NCI-H2171 (cell line): ENCODE measurements around the gene SRSF1.
"Not testable (repeated sequence)": the region's sequence is repeated elsewhere in the genome, so short reads cannot be mapped to it uniquely, and the experiment has no call there.

Experiments used
- DNase-seq: peaks from one replicate; lab custom pipeline; 2025; lab: John Stamatoyannopoulos, UW

SRSF1 gene

GRCh38 chr17:57990037-57990436 lies 17.0 kb downstream of the SRSF1 start:
- no peak for DNase-seq

GRCh38 chr17:57988301-57989250 lies 18.5 kb downstream of the SRSF1 start:
- DNase-seq, result peak; percentile 67

DNA sequence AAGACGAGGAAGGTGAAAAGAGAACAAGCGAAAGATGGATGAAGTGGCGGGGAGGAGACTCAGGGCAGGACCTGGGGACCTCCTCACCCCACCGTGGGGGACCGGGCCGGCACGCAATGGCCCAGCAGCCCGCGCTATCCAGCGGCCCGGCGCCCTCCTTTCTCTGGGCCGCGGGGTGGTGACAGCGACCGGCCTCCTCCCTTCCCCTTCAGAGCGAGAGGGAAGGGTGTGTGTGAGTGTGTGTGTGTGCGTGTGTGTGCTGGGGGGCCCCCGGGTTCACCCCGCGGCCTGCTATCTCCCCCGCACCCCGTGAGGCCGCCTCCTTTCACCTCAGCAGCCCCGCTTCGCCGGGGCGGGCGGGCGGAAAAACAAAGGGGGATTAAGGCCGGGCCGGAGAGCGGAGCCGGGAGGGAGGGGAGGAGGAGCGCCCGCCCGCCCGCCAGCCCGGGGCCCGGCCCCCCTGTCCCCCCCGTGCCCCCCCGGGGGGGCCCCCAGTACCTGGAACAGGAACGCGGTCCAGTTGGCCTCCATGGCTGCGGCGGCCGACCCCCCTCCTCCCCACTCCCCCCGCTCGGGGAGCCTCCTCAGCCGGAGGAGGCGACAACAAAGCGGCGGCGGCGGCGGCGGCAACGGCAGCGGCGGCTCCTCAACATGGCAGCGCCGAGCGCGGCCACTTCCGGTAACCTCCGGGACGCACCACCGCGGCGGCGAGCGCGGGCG lies 19.3 kb downstream of the SRSF1 start, which contains the start of gene VEZF1:
Gene VEZF1, minus strand, starts transcription at position 674 of the 720 bp plus-strand sequence. Its CDS starts 143 bp downstream, at position 531.
- DNase-seq, result peak; percentile 87

DNA sequence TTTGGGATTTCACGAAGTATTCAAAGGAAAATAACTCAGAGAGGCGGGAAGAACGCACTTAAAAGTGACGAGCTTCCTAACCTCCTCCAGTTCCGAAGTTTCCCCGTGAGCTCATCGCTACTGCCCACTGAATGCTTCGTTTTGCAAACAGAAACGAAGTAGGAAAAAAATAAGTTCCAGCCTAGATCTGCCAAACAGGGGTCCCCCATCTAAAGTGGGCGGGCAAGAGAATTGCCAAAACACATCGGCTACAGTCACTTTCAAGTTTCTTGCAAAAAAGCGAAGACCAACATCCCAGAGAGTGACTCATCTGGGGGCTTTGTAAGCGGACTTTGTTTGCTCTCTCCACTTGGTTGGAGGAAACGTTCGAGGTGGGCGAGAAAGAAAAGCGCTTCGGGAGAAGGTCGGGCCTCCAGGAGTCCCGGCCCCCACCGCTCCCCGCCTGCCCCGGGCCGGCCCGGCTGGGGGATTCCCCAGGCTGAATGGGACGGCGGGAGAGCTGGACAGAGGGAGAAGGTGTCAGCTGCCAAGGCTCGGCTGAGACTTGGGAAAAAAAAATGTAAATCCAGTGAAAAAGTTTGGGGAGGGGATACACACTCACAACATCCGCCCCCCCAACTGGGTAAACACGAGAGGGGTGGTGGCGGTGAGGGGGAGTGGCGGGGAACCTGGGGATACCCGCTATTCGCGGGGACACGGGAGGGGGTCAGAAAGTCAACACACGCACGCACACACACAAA lies 20.0 kb downstream of the SRSF1 start:
- DNase-seq, result peak; percentile 47

DNA sequence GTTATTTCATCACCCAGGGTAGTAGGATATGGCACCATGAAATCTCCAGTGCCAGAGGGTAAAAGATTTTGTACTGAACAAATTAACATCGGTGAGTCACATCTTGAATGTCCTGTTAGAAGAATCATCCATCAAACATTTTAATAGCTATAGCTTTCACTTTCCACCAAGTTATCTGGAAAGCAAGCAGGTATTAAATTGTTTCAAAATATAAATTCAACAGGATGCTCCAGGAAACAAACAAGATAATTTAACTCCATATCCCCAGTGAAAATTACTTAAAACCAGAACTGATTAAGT lies 21.4 kb downstream of the SRSF1 start:
- DNase-seq, result no peak

GRCh38 chr17:57984936-57985674 lies 21.9 kb downstream of the SRSF1 start:
- DNase-seq, result no peak

- DNase-seq, result no peak
These were observed 22.7 kb downstream of the SRSF1 start for GRCh38 chr17:57984261-57984890.

GRCh38 chr17:57983446-57983845 lies 23.6 kb downstream of the SRSF1 start:
- DNase-seq, result no peak

DNA sequence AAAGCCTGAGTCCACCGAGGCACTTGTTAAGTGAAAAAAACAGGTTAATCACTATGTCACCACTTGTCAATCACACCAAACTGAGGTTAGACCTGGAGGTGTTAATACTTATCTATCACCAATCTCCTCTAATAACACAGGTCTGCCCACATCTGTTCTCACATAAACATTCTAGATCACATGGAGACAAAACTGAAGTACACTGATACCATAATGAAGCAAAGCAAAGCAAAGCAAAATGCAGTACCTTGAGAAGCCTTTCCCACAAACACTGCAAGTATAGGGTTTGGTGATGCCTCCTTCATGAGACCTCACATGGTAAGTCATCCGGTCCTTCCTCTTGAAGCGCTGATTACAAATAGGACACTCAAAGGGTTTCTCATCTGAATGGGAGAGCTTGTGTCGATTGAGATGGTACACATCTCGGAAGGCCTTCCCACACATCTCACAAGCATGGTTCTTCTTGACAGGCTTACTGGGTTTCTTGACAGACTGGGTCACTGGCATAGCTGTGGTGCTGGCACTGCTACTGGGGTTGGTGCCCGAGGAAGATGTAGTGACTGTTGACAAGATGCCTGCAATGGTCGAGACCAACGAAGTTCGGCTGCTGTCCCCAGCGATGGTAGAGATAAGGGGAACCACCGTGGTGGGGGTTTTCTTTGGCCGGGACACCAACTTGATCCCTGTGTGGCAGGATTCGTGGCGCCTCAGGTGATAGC lies 24.4 kb downstream of the SRSF1 start:
- DNase-seq, result no peak

DNA sequence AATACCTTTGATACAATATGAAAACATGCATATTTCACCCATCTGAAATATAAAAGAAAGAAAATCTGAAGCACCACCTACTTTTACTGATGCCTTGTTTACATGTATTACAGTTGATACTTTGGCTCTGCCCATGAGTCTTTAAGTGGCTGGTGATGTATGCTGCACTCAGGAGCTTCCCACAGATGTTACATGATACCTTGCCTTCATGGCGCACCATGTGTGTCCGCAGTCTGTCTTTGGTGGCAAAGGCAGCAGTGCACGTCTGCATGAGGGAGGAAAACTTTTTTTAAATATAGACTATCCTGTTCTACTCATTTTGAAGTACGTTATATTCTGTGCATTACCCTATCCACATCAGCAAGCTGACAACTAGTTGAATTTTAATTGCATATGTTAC lies 26.5 kb downstream of the SRSF1 start:
- peak; percentile 69 for DNase-seq

DNA sequence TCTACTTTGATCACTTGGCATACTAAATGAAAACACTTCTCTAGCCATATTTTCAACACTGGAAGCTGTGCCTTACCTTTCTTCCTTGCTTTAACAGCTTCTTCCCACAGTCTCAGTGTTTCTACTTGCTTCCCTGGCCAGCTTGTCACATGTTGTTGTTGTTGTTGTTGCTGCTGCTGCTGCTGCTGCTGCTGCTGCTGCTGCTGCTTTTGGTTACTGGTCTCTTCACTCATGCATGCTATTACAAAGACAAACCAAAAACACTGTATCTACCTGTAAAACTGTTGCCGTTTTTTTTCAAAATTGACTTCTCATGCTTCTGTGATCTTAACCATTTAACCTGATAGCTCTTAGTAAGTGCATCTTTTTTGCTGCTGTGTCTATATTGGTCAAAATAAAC lies 28.0 kb downstream of the SRSF1 start:
- DNase-seq, result no peak

- no peak for DNase-seq
These were observed 30.5 kb downstream of the SRSF1 start for GRCh38 chr17:57976594-57976993.

- DNase-seq, result no peak
These were observed 32.0 kb downstream of the SRSF1 start for GRCh38 chr17:57975044-57975443.

GRCh38 chr17:57974053-57974824 lies 32.8 kb downstream of the SRSF1 start:
- not testable (repeated sequence) for DNase-seq

DNA sequence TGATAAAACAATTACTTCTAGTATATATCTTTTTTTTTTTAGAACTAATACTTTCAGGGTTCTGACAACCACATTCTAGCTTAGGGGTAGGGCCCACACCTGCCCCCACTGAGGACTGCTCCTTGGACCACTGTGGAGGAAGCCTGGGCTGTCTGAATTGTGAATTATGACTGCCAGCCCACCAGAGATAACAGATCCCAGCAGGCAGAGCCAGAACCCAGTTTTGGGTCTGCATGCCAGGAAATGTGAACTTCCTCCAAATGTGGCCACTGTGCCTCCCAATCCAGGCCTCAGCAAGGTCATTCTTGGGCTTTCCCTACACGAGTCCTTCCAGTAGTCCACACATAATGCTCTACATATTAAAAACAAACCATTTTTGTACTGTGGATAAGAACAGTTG lies 34.9 kb downstream of the SRSF1 start:
- DNase-seq, result no peak

DNA sequence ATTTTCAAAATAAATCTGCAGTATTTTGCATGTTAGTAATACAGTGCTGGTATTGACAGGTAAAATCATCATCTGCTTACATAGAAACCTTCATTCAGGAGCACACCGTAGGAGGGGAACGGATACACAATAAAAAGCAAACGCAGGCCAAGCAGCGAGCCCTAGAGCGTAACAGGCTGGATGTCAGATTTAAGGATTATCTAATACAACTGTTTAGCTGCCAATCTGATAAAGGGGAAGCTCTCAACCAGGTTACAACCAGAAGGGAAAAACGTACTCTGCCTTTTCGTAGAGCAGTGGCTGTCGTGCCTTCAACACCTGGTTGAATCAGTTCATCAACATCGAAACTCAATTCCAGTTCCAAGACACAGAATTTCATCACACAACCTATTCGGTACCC lies 35.5 kb downstream of the SRSF1 start:
- DNase-seq, result no peak

GRCh38 chr17:57970710-57971109 lies 36.3 kb downstream of the SRSF1 start:
- no peak for DNase-seq

- no peak for DNase-seq
These were observed 38.6 kb downstream of the SRSF1 start for GRCh38 chr17:57968456-57968855.

DNA sequence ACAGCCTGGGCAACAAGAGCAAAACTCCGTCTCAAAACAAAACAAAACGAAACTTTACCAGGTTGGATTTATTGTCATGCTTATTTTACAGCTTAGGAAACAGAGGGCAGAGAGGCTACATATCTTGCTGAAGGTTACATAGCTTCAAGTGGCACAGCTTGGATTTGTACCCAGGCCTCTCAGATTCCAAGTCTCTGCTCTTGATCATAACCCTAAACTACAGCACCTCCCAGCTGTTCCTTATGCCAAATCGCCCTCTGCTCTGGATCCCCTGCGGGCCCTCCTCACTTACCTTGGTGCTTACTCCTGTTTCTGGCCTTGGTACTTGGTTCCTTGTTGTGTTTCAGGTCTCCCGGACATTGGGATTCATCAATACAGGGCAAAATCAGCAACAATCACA lies 40.2 kb downstream of the SRSF1 start:
- DNase-seq, result no peak

GRCh38 chr17:57966246-57966645 lies 40.8 kb downstream of the SRSF1 start:
- no peak for DNase-seq
